ENCODE data around the gene HTT.

DNA sequence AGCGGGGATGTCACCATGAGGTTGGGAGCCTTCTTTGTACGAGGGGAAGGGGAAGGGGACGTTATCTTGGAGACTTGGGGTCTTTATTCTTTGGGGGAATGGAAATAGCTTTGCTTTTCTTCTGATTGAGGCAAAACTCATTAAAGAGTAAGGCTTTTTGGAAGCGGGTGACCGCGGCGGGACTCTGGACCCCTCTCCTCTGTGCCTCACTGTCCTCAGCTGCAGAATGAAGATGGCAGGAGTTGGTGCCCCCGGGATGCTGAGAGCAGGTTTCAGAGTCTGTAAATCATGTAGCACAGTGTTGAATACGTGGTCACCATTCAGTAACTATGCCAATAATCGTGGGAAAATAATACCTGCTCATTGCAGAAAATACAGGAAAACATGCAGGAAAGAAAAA is 32.3 kb upstream of the HTT start:
- TF ChIP-seq CTCF (IDR thresholded peaks at IDR 0.05 in 8 of 11, conservative IDR thresholded peaks at IDR 0.05 in 3 of 11) (no peak), POLR2A (IDR thresholded peaks at IDR 0.05) (no peak), POLR2AphosphoS5 (IDR thresholded peaks at IDR 0.05) (no peak)

Measured in spleen (tissue), 7 donors.